PC-9 (cell line): ENCODE data around the gene PNMA6F. TPM values are rescaled to one million over a fixed set of nuclear protein-coding genes. Genes with fewer than 3 reads are reported as not detected.

Experiments used
- BruUV-seq: library from RNA; stranded (reverse); fragments of 400-500 nt; replicated peaks from 2 replicates; lab custom pipeline; 2021; lab: Mats Ljungman, UMichigan
- CTCF ChIA-PET: fragments of 300-600 bp; sonication (Branson Sonifier 250); formaldehyde crosslinking; loops from one replicate; lab custom pipeline; 2022; ENCODE audit warnings: antibody characterized with exemption; lab: Charles Lee
- POLR2A ChIA-PET: fragments of 300-600 bp; sonication (Branson Sonifier 250); formaldehyde crosslinking; loops from one replicate; lab custom pipeline; 2022; ENCODE audit warnings: antibody characterized with exemption; ENCODE audit not compliant: unreplicated experiment; lab: Charles Lee
- DNase-seq, 2 experiments: peaks; one replicate each; pipeline versions ENCODE4 v3.0.0 to v3.0.0-alpha.2; 2015 to 2022; ENCODE audit warnings: mixed read lengths in 1 of 2
- H2AFZ ChIP-seq: fragments of 200-600 bp; sonication (generic); 2 replicates; pipeline ENCODE4 v1.8.1; 2017; ENCODE audit warnings: antibody characterized with exemption
- H3F3A ChIP-seq: fragments of 200-600 bp; sonication (generic); 2 replicates; pipeline ENCODE4 v1.8.1; 2017; ENCODE audit warnings: antibody characterized with exemption, mild to moderate bottlenecking, low read depth; ENCODE audit not compliant: insufficient read depth
- H3K27ac ChIP-seq: fragments of 200-600 bp; sonication (generic); 2 replicates; pipeline ENCODE4 v1.6.1; 2016; ENCODE audit warnings: mixed run types
- H3K27me3 ChIP-seq: fragments of 200-600 bp; sonication (generic); 2 replicates; pipeline ENCODE4 v1.6.1; 2016; ENCODE audit warnings: low read depth, mixed run types; ENCODE audit not compliant: insufficient read depth
- H3K36me3 ChIP-seq: fragments of 200-600 bp; sonication (generic); 2 replicates; pipeline ENCODE4 v1.6.1; 2016; ENCODE audit warnings: low read depth, mixed run types
- H3K4me1 ChIP-seq: fragments of 200-600 bp; sonication (generic); replicated peaks from 2 replicates; pipeline ENCODE4 v1.6.1; 2016; ENCODE audit warnings: mixed run types; ENCODE audit not compliant: insufficient read depth
- H3K4me2 ChIP-seq: fragments of 200-600 bp; sonication (generic); 2 replicates; pipeline ENCODE4 v1.6.1; 2017; ENCODE audit warnings: mixed run types
- H3K4me3 ChIP-seq: fragments of 200-600 bp; sonication (generic); 2 replicates; pipeline ENCODE4 v1.6.1; 2016; ENCODE audit warnings: mixed run types
- H3K79me2 ChIP-seq: fragments of 200-600 bp; sonication (generic); 2 replicates; pipeline ENCODE4 v1.6.1; 2017; ENCODE audit warnings: low read depth, mixed run types
- H3K9me2 ChIP-seq: fragments of 200-600 bp; sonication (generic); 2 replicates; pipeline ENCODE4 v1.8.1; 2017; ENCODE audit warnings: mild to moderate bottlenecking; ENCODE audit not compliant: insufficient read depth
- H3K9me3 ChIP-seq: fragments of 200-600 bp; sonication (generic); 2 replicates; pipeline ENCODE4 v1.8.1; 2016; ENCODE audit warnings: low read depth; ENCODE audit not compliant: insufficient read depth
- H4K20me1 ChIP-seq: fragments of 200-600 bp; sonication (generic); 2 replicates; pipeline ENCODE4 v1.8.1; 2017; ENCODE audit not compliant: insufficient read depth
- CTCF ChIP-seq: fragments of 200-600 bp; sonication (generic); conservative IDR thresholded peaks from 2 replicates; pipeline ENCODE4 v1.6.1; 2017; ENCODE audit warnings: mixed run types, antibody characterized with exemption, mild to moderate bottlenecking, moderate library complexity
- EZH2 ChIP-seq: fragments of 200-600 bp; sonication (generic); IDR thresholded peaks from 2 replicates; pipeline ENCODE4 v1.8.0; 2017; ENCODE audit warnings: antibody characterized with exemption, low read depth
- intact Hi-C: fragments of 100-400 bp; cut with micrococcal nuclease; formaldehyde crosslinking; loops from one replicate; pipeline ENCODE4 v1.10.0; 2022; ENCODE audit not compliant: unreplicated experiment
- total RNA-seq: library from RNA; stranded (reverse); gene quantifications from 2 replicates; pipeline ENCODE4 v1.2.3, GENCODE V29; 2021

PNMA6F gene
- total RNA-seq, 1 experiment from 2014 or later: not detected

GRCh38 chrX:153319295-153320046, 2.1 kb downstream of the PNMA6F start:
- ChIA-PET CTCF (no interaction called here), POLR2A (interaction anchor here (0.6 kb wide), 1 partner anchor 99 kb away, joined by 5 read pairs; no protein-coding TSS in a partner anchor)
- no peaks in the 10 kb centered on the region for H3K79me2 ChIP-seq
- no peak overlapping the region for H3K4me2 ChIP-seq
- no peak overlapping the region for H3K4me3 ChIP-seq
- H4K20me1 ChIP-seq: no peaks in the 10 kb centered on the region
- intact Hi-C loops: loop anchor here (5.0 kb wide), 1 partner anchor 43 kb away; no protein-coding TSS in a partner anchor
- no peaks in the 10 kb centered on the region for H3K36me3 ChIP-seq
- H3K9me3 ChIP-seq: no peaks in the 10 kb centered on the region
- H3F3A ChIP-seq: no peaks in the 10 kb centered on the region
- no peaks in the 10 kb centered on the region for H3K4me1 ChIP-seq
- no peak overlapping the region for H2AFZ ChIP-seq
- DNase-seq: no peak
- H3K27ac ChIP-seq: no peak overlapping the region
- TF ChIP-seq CTCF: no peak
- TF ChIP-seq EZH2: no peak
- peaks cover 36% of the 10 kb centered on the region; the same call in 1 of the 2 replicates for H3K27me3 ChIP-seq
- no TSS peak for BruUV-seq
- H3K9me2 ChIP-seq: no peaks in the 10 kb centered on the region

GRCh38 chrX:153318811-153319210, 2.8 kb downstream of the PNMA6F start:
- Histone ChIP-seq H2AFZ (no peak overlapping the region), H3F3A (no peaks in the 10 kb centered on the region), H3K79me2 (no peaks in the 10 kb centered on the region), H3K36me3 (no peaks in the 10 kb centered on the region), H3K4me1 (no peaks in the 10 kb centered on the region), H3K9me3 (no peaks in the 10 kb centered on the region), H3K27me3 (peaks cover 29% of the 10 kb centered on the region; the same call in 1 of the 2 replicates), H4K20me1 (no peaks in the 10 kb centered on the region), H3K4me3 (no peak overlapping the region), H3K4me2 (no peak overlapping the region), H3K9me2 (no peaks in the 10 kb centered on the region), H3K27ac (no peak overlapping the region)
- ChIA-PET POLR2A (no interaction called here), CTCF (no interaction called here)
- intact Hi-C loops: no loop called here
- no peak for DNase-seq
- no TSS peak for BruUV-seq
- no peak for TF ChIP-seq CTCF
- TF ChIP-seq EZH2: no peak

- CTCF ChIA-PET: no interaction called here
- no TSS peak for BruUV-seq
Observed at GRCh38 chrX:153317996-153318722, 3.4 kb downstream of the PNMA6F start.

More at GRCh38 chrX:153317996-153318722, 3.4 kb downstream of the PNMA6F start:
- H2AFZ ChIP-seq: no peak overlapping the region
- H3K9me2 ChIP-seq: no peaks in the 10 kb centered on the region
- no peak for DNase-seq
- H3F3A ChIP-seq: no peaks in the 10 kb centered on the region
- intact Hi-C loops: no loop called here
- no peaks in the 10 kb centered on the region for H3K9me3 ChIP-seq
- no peaks in the 10 kb centered on the region for H3K4me1 ChIP-seq
- TF ChIP-seq CTCF: no peak
- TF ChIP-seq EZH2: no peak
- no peak overlapping the region for H3K27ac ChIP-seq
- peaks cover 27% of the 10 kb centered on the region; the same call in 1 of the 2 replicates for H3K27me3 ChIP-seq
- POLR2A ChIA-PET: no interaction called here
- no peak overlapping the region for H3K4me3 ChIP-seq
- H3K36me3 ChIP-seq: no peaks in the 10 kb centered on the region
- no peaks in the 10 kb centered on the region for H4K20me1 ChIP-seq
- no peaks in the 10 kb centered on the region for H3K79me2 ChIP-seq
- H3K4me2 ChIP-seq: no peak overlapping the region
